Gastrocnemius medialis (tissue), 4 donors: ENCODE measurements around the gene EXOC3L4. TPM values are rescaled to one million over a fixed set of nuclear protein-coding genes. Genes with fewer than 3 reads are reported as not detected.
A peak's percentile ranks its signal among the peaks of the same experiment; 100 is the strongest.

ENCODE experiments used
- ATAC-seq, 2 donors: fragments of 150-250 bp; one replicate each; pipeline ENCODE4 v1.9.1; 2016
- DNase-seq, 2 donors: peaks; one replicate each; pipeline ENCODE4 v3.0.0-alpha.2; 2019
- H3K27ac ChIP-seq, 4 donors: fragments of 200-600 bp; sonication (generic); 1 replicate in 1 of 4; 2 replicates in 3 of 4; pipeline ENCODE4 v1.5.1; 2016 to 2018; ENCODE audit warnings: mild to moderate bottlenecking in 2 of 4, moderate library complexity in 1 of 4
- H3K27me3 ChIP-seq, 3 donors: fragments of 200-600 bp; sonication (generic) in 2 of 3; 1 replicate in 1 of 3; 2 replicates in 2 of 3; pipeline versions ENCODE4 v1.5.1 to v1.6.0; 2016 to 2019; ENCODE audit warnings: mild to moderate bottlenecking in 1 of 3, moderate library complexity in 1 of 3
- H3K36me3 ChIP-seq, 2 donors: fragments of 200-600 bp; sonication (generic) in 1 of 2; one replicate each; pipeline ENCODE4 v1.5.1; 2017 to 2018
- H3K4me1 ChIP-seq, 2 donors: fragments of 200-600 bp; sonication (generic) in 1 of 2; one replicate each; pipeline ENCODE4 v1.5.1; 2016 to 2017; ENCODE audit warnings: mild to moderate bottlenecking in 2 of 2
- H3K4me3 ChIP-seq, 4 donors: fragments of 200-600 bp; sonication (generic) in 3 of 4; 1 replicate in 1 of 4; 2 replicates in 3 of 4; pipeline ENCODE4 v1.5.1; 2016 to 2019; ENCODE audit warnings: mild to moderate bottlenecking in 2 of 4
- H3K9me3 ChIP-seq, 3 donors: fragments of 200-600 bp; sonication (generic) in 2 of 3; 1 replicate in 1 of 3; 2 replicates in 2 of 3; pipeline ENCODE4 v1.5.1; 2016 to 2019
- CTCF ChIP-seq, 5 experiments: fragments of 450-650 bp in 3 of 5; fragments of 200-600 bp in 2 of 5; sonication (generic) in 2 of 5; IDR thresholded peaks in 4 of 5; conservative IDR thresholded peaks in 1 of 5; 1 replicate in 4 of 5; 2 replicates in 1 of 5; pipeline ENCODE4 v1.5.1; 2016 to 2019; ENCODE audit warnings: antibody characterized with exemption in 5 of 5, mild to moderate bottlenecking in 3 of 5, moderate library complexity in 3 of 5
- POLR2A ChIP-seq, 2 donors: fragments of 450-650 bp; IDR thresholded peaks; one replicate each; pipeline ENCODE4 v1.6.1; 2017; ENCODE audit warnings: antibody characterized with exemption in 2 of 2, mild to moderate bottlenecking in 2 of 2, moderate library complexity in 2 of 2
- in situ Hi-C, 4 donors: fragments of 200-750 bp; cut with MboI; loops; one replicate each; pipeline versions ENCODE4 v1.15.0 to v1.8.0; 2017; ENCODE audit warnings: low sequenced_read_pairs in 4 of 4
- intact Hi-C: fragments of 100-400 bp; cut with DNase I; formaldehyde crosslinking; loops from one replicate; pipeline ENCODE4 v1.15.1; 2023; ENCODE audit warnings: low total_unique reads
- total RNA-seq, 4 donors: library from RNA; depleted of rRNA; stranded (reverse); fragments of >200 nt; gene quantifications; one replicate each; pipeline versions ENCODE4 v1.1.0 to v1.2.3, GENCODE V29; 2016

The EXOC3L4 gene
- total RNA-seq, 4 donors from 2014 or later, result 0.35 to 2.4 TPM; not detected in 2

GRCh38 chr14:103136388-103137271, 42.1 kb downstream of the EXOC3L4 start:
- intact Hi-C loops (no loop called here), in situ Hi-C loops (no loop called here)
- Histone ChIP-seq H3K27ac (peak overlapping the region; percentile 57 to 83 (median 66)), H3K9me3 (no peaks in the 10 kb centered on the region), H3K36me3 (peaks cover 0 to 26% of the 10 kb centered on the region in 2 donors), H3K4me1 (peaks cover 2 to 7% of the 10 kb centered on the region in 2 donors), H3K4me3 (no peak overlapping the region), H3K27me3 (no peaks in the 10 kb centered on the region)
- ATAC-seq (peak; percentile 92 to 95), DNase-seq (peak; percentile 60 to 67)
- TF ChIP-seq POLR2A (IDR thresholded peaks at IDR 0.05) (no peak), CTCF (IDR thresholded peaks at IDR 0.05 in 4 of 5, conservative IDR thresholded peaks at IDR 0.05 in 1 of 5) (no peak)

- in situ Hi-C loops (no loop called here), intact Hi-C loops (no loop called here)
- no peak for DNase-seq
- peaks cover 2 to 7% of the 10 kb centered on the region in 2 donors for H3K4me1 ChIP-seq
- TF ChIP-seq POLR2A (IDR thresholded peaks at IDR 0.05) (no peak), CTCF (IDR thresholded peaks at IDR 0.05 in 4 of 5, conservative IDR thresholded peaks at IDR 0.05 in 1 of 5) (no peak)
- no peak overlapping the region for H3K4me3 ChIP-seq
- no peaks in the 10 kb centered on the region for H3K27me3 ChIP-seq
- H3K36me3 ChIP-seq, result peaks cover 0 to 23% of the 10 kb centered on the region in 2 donors
- ATAC-seq, result no peak
- peak overlapping the region in 3 of 4 donors; percentile 59 to 83 (median 74) for H3K27ac ChIP-seq
- H3K9me3 ChIP-seq, result no peaks in the 10 kb centered on the region
Measured at GRCh38 chr14:103137689-103138300, 43.3 kb downstream of the EXOC3L4 start.

GRCh38 chr14:103138301-103139131, 44.0 kb downstream of the EXOC3L4 start:
- H3K4me1 ChIP-seq, result peaks cover 2 to 7% of the 10 kb centered on the region in 2 donors
- TF ChIP-seq POLR2A (IDR thresholded peaks at IDR 0.05) (no peak), CTCF (IDR thresholded peaks at IDR 0.05 in 4 of 5, conservative IDR thresholded peaks at IDR 0.05 in 1 of 5) (no peak)
- in situ Hi-C loops (no loop called here), intact Hi-C loops (no loop called here)
- H3K27ac ChIP-seq, result peak overlapping the region in 2 of 4 donors; percentile 74 to 83
- H3K9me3 ChIP-seq, result no peaks in the 10 kb centered on the region
- DNase-seq (no peak), ATAC-seq (no peak)
- peaks cover 0 to 16% of the 10 kb centered on the region in 2 donors for H3K36me3 ChIP-seq
- H3K27me3 ChIP-seq, result no peaks in the 10 kb centered on the region
- peak overlapping the region in 2 of 4 donors; percentile 22 to 35 for H3K4me3 ChIP-seq

GRCh38 chr14:103139132-103140025, 44.9 kb downstream of the EXOC3L4 start:
- ATAC-seq, result no peak
- intact Hi-C loops (no loop called here), in situ Hi-C loops (no loop called here)
- no peak for DNase-seq
- H3K9me3 ChIP-seq, result no peaks in the 10 kb centered on the region
- TF ChIP-seq POLR2A (IDR thresholded peaks at IDR 0.05), result no peak
- TF ChIP-seq CTCF (IDR thresholded peaks at IDR 0.05 in 4 of 5, conservative IDR thresholded peaks at IDR 0.05 in 1 of 5), result no peak
- H3K27me3 ChIP-seq, result no peaks in the 10 kb centered on the region
- peak overlapping the region in 2 of 4 donors; percentile 22 to 35 for H3K4me3 ChIP-seq
- H3K4me1 ChIP-seq, result peaks cover 2 to 7% of the 10 kb centered on the region in 2 donors
- no peak overlapping the region for H3K27ac ChIP-seq
- peaks cover 0 to 10% of the 10 kb centered on the region in 2 donors for H3K36me3 ChIP-seq
